HG02571 (cell line): ENCODE measurements around the gene OR5K2.

Experiments used
- ATAC-seq: cut with Tn5 transposase; IDR thresholded peaks from one replicate; pipeline ENCODE4 v1.9.1; 2021; ENCODE audit warnings: mild to moderate bottlenecking, moderate library complexity; ENCODE audit not compliant: unreplicated experiment

Gene OR5K2

GRCh38 chr3:98497381-98497780, at the start of gene OR5K2:
Gene OR5K2, plus strand, starts transcription at chr3:98497681. Its CDS starts 0 bp downstream, at chr3:98497681.
- ATAC-seq, result no peak

- no peak for ATAC-seq
These were observed 47.8 kb upstream of the OR5K2 start for GRCh38 chr3:98449606-98450193.

- ATAC-seq, result no peak
These were observed 47.1 kb upstream of the OR5K2 start for GRCh38 chr3:98450372-98450771.

- ATAC-seq, result no peak
These were observed 43.7 kb upstream of the OR5K2 start for GRCh38 chr3:98453827-98454226.

GRCh38 chr3:98454929-98455328, 42.6 kb upstream of the OR5K2 start:
- ATAC-seq, result no peak

- ATAC-seq, result no peak
These were observed 39.9 kb upstream of the OR5K2 start for GRCh38 chr3:98457543-98457942.

GRCh38 chr3:98460220-98460619, 37.3 kb upstream of the OR5K2 start:
- no peak for ATAC-seq

- no peak for ATAC-seq
These were observed 34.6 kb upstream of the OR5K2 start, which contains the start of gene OR5K1 for GRCh38 chr3:98462901-98463300. Gene OR5K1, plus strand, starts transcription at chr3:98463201. Its CDS starts 6,376 bp downstream, at chr3:98469577.

- no peak for ATAC-seq
These were observed 14.6 kb upstream of the OR5K2 start for GRCh38 chr3:98482717-98483482.

GRCh38 chr3:98483626-98484025, 13.9 kb upstream of the OR5K2 start:
- no peak for ATAC-seq

GRCh38 chr3:98500019-98500418, 2.5 kb downstream of the OR5K2 start:
- no peak for ATAC-seq

GRCh38 chr3:98501270-98501669, 3.8 kb downstream of the OR5K2 start:
- ATAC-seq, result no peak

- ATAC-seq, result no peak
These were observed 4.5 kb downstream of the OR5K2 start for GRCh38 chr3:98501863-98502576.

GRCh38 chr3:98504539-98504938, 7.1 kb downstream of the OR5K2 start:
- no peak for ATAC-seq

- ATAC-seq, result no peak
These were observed 11.1 kb downstream of the OR5K2 start for GRCh38 chr3:98508582-98508981.

GRCh38 chr3:98512576-98512975, 15.1 kb downstream of the OR5K2 start:
- no peak for ATAC-seq

- ATAC-seq, result no peak
These were observed 15.6 kb downstream of the OR5K2 start for GRCh38 chr3:98513091-98513511.

GRCh38 chr3:98513736-98514135, 16.3 kb downstream of the OR5K2 start:
- no peak for ATAC-seq

GRCh38 chr3:98514948-98515347, 17.5 kb downstream of the OR5K2 start:
- ATAC-seq, result no peak

GRCh38 chr3:98518816-98519215, 21.3 kb downstream of the OR5K2 start:
- no peak for ATAC-seq

GRCh38 chr3:98519351-98519750, 21.9 kb downstream of the OR5K2 start:
- no peak for ATAC-seq
